ENCODE results near the gene MAP4K1.

The MAP4K1 gene

GRCh38 chr19:38543286-38543806 lies 74.4 kb downstream of the MAP4K1 start:
- no peak for DNase-seq (ENCODE audit: low read depth, low spot score)
- TF ChIP-seq FOXP2 (optimal IDR thresholded peaks at IDR 0.05; ENCODE audit: control extremely low read depth, extremely low read length, insufficient read depth) (no peak), EZH2 (IDR thresholded peaks at IDR 0.05) (no peak), POLR2AphosphoS5 (IDR thresholded peaks at IDR 0.05; ENCODE audit: borderline replicate concordance, low read depth, low read length) (no peak)
- H3K4me3 ChIP-seq, result peak overlapping the region; percentile 55
- no peaks in the 10 kb centered on the region for H3K36me3 ChIP-seq (ENCODE audit: insufficient read depth, low read length)
- no peak overlapping the region for H3K9ac ChIP-seq (ENCODE audit: insufficient read length)
- no peaks in the 10 kb centered on the region for H3K9me3 ChIP-seq (ENCODE audit: low read depth, low read length)
- no peak overlapping the region for H3K27ac ChIP-seq

- DNase-seq (ENCODE audit: low read depth, low spot score), result no peak
- TF ChIP-seq POLR2AphosphoS5 (IDR thresholded peaks at IDR 0.05; ENCODE audit: borderline replicate concordance, low read depth, low read length) (no peak), FOXP2 (optimal IDR thresholded peaks at IDR 0.05; ENCODE audit: control extremely low read depth, extremely low read length, insufficient read depth) (no peak), EZH2 (IDR thresholded peaks at IDR 0.05) (no peak)
- no peak overlapping the region for H3K9ac ChIP-seq (ENCODE audit: insufficient read length)
- H3K36me3 ChIP-seq (ENCODE audit: insufficient read depth, low read length), result no peaks in the 10 kb centered on the region
- no peak overlapping the region for H3K27ac ChIP-seq
- no peak overlapping the region for H3K4me3 ChIP-seq
- H3K9me3 ChIP-seq (ENCODE audit: low read depth, low read length), result no peaks in the 10 kb centered on the region
Observed at GRCh38 chr19:38542040-38542439, 75.7 kb downstream of the MAP4K1 start.

GRCh38 chr19:38539751-38540150 lies 78.0 kb downstream of the MAP4K1 start:
- no peak overlapping the region for H3K27ac ChIP-seq
- 0 out of 2 replicates have a peak, but pooled peaks cover 2% of the 10 kb centered on the region for H3K9me3 ChIP-seq (ENCODE audit: low read depth, low read length)
- H3K4me3 ChIP-seq, result no peak overlapping the region
- H3K36me3 ChIP-seq (ENCODE audit: insufficient read depth, low read length), result no peaks in the 10 kb centered on the region
- DNase-seq (ENCODE audit: low read depth, low spot score), result no peak
- TF ChIP-seq POLR2AphosphoS5 (IDR thresholded peaks at IDR 0.05; ENCODE audit: borderline replicate concordance, low read depth, low read length) (no peak), EZH2 (IDR thresholded peaks at IDR 0.05) (no peak), FOXP2 (optimal IDR thresholded peaks at IDR 0.05; ENCODE audit: control extremely low read depth, extremely low read length, insufficient read depth) (no peak)
- no peak overlapping the region for H3K9ac ChIP-seq (ENCODE audit: insufficient read length)

GRCh38 chr19:38538793-38539528 lies 78.8 kb downstream of the MAP4K1 start:
- Histone ChIP-seq H3K9me3 (ENCODE audit: low read depth, low read length) (0 out of 2 replicates have a peak, but pooled peaks cover 2% of the 10 kb centered on the region), H3K4me3 (no peak overlapping the region), H3K9ac (ENCODE audit: insufficient read length) (no peak overlapping the region), H3K27ac (no peak overlapping the region), H3K36me3 (ENCODE audit: insufficient read depth, low read length) (no peaks in the 10 kb centered on the region)
- DNase-seq (ENCODE audit: low read depth, low spot score), result no peak
- TF ChIP-seq FOXP2 (optimal IDR thresholded peaks at IDR 0.05; ENCODE audit: control extremely low read depth, extremely low read length, insufficient read depth), result no peak

- DNase-seq (ENCODE audit: low read depth, low spot score), result no peak
- Histone ChIP-seq H3K36me3 (ENCODE audit: insufficient read depth, low read length) (no peaks in the 10 kb centered on the region), H3K27ac (no peak overlapping the region), H3K9me3 (ENCODE audit: low read depth, low read length) (0 out of 2 replicates have a peak, but pooled peaks cover 2% of the 10 kb centered on the region), H3K4me3 (no peak overlapping the region), H3K9ac (ENCODE audit: insufficient read length) (no peak overlapping the region)
- TF ChIP-seq POLR2AphosphoS5 (IDR thresholded peaks at IDR 0.05; ENCODE audit: borderline replicate concordance, low read depth, low read length) (no peak), EZH2 (IDR thresholded peaks at IDR 0.05) (no peak), FOXP2 (optimal IDR thresholded peaks at IDR 0.05; ENCODE audit: control extremely low read depth, extremely low read length, insufficient read depth) (no peak)
Observed at GRCh38 chr19:38538386-38538785, 79.4 kb downstream of the MAP4K1 start.

All from SK-N-MC (cell line).